ENCODE data around the gene RSBN1.

DNA sequence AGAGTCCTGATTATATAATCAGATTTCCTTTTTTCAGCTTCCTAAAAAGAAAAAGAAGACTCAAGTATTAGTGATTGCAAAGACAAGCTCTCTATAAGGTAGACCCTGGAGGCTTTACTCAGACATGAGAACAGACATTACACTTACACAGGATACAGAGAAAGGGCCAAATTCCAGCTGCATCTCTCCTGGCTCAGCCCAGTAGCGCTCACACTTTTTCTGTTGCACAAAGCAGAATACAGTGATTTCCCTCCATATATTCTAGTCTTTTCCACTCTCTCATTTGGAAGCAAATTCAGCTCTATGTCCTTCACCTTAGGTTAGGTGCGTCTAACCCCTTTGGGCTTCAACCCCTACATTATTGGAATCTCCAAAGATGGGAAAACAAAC lies 44.1 kb upstream of the RSBN1 start:
- TF ChIP-seq EZH2 (IDR thresholded peaks at IDR 0.05; ENCODE audit: borderline replicate concordance, low read length): no peak
- TF ChIP-seq, protein P1, sequence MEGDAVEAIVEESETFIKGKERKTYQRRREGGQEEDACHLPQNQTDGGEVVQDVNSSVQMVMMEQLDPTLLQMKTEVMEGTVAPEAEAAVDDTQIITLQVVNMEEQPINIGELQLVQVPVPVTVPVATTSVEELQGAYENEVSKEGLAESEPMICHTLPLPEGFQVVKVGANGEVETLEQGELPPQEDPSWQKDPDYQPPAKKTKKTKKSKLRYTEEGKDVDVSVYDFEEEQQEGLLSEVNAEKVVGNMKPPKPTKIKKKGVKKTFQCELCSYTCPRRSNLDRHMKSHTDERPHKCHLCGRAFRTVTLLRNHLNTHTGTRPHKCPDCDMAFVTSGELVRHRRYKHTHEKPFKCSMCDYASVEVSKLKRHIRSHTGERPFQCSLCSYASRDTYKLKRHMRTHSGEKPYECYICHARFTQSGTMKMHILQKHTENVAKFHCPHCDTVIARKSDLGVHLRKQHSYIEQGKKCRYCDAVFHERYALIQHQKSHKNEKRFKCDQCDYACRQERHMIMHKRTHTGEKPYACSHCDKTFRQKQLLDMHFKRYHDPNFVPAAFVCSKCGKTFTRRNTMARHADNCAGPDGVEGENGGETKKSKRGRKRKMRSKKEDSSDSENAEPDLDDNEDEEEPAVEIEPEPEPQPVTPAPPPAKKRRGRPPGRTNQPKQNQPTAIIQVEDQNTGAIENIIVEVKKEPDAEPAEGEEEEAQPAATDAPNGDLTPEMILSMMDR (IDR thresholded peaks at IDR 0.05; ENCODE audit: low read length): no peak
